ENCODE results near the gene BMP10. TPM values are rescaled to one million over a fixed set of nuclear protein-coding genes. Genes with fewer than 3 reads are reported as not detected.

BMP10 gene, protein sequence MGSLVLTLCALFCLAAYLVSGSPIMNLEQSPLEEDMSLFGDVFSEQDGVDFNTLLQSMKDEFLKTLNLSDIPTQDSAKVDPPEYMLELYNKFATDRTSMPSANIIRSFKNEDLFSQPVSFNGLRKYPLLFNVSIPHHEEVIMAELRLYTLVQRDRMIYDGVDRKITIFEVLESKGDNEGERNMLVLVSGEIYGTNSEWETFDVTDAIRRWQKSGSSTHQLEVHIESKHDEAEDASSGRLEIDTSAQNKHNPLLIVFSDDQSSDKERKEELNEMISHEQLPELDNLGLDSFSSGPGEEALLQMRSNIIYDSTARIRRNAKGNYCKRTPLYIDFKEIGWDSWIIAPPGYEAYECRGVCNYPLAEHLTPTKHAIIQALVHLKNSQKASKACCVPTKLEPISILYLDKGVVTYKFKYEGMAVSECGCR
- not detected for total RNA-seq
- not detected for polyA plus RNA-seq
- long read RNA-seq, donor 1: 0 reads
- long read RNA-seq, donor 2: 0 reads
- long read RNA-seq, donor 3: 0 reads

DNA sequence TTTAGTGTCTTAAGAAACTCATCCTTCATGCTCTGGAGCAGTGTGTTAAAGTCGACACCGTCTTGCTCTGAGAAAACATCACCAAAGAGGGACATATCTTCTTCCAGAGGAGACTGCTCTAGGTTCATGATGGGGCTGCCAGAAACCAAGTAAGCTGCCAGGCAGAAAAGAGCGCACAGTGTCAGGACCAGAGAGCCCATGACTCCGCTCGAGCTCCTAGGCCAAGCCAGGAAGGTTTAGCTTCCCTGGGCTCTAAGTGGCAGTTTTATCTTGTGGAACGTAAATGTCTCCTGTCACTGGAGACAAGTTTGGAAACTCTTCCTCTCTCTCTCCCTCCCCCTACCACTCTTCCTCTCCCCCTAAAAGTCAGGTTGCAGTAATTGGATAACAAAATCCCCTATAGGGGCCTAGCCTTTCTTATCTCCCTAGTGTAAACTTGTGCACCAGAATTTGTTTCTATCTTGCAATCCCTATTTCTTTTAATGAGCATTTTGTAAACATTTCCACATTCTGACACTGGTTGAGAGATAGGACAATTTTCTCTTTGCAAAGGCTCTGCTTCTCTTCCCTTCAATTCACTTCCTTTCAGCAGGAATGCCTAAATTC is at the start of gene BMP10:
Gene BMP10, minus strand, starts transcription at position 239 of the 606 bp plus-strand sequence. Its CDS starts 39 bp downstream, at position 200.
- TF ChIP-seq POLR2A (IDR thresholded peaks at IDR 0.05): no peak
- TF ChIP-seq, protein P1, sequence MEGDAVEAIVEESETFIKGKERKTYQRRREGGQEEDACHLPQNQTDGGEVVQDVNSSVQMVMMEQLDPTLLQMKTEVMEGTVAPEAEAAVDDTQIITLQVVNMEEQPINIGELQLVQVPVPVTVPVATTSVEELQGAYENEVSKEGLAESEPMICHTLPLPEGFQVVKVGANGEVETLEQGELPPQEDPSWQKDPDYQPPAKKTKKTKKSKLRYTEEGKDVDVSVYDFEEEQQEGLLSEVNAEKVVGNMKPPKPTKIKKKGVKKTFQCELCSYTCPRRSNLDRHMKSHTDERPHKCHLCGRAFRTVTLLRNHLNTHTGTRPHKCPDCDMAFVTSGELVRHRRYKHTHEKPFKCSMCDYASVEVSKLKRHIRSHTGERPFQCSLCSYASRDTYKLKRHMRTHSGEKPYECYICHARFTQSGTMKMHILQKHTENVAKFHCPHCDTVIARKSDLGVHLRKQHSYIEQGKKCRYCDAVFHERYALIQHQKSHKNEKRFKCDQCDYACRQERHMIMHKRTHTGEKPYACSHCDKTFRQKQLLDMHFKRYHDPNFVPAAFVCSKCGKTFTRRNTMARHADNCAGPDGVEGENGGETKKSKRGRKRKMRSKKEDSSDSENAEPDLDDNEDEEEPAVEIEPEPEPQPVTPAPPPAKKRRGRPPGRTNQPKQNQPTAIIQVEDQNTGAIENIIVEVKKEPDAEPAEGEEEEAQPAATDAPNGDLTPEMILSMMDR (IDR thresholded peaks at IDR 0.05): no peak
- TF ChIP-seq EP300 (IDR thresholded peaks at IDR 0.05): no peak
- WGBS, 3 donors: 84 to 88% (median 85%) methylated on average over 6 of the region's 6 CpGs
- H3K27me3 ChIP-seq: no peaks in the 10 kb centered on the region
- no peaks in the 10 kb centered on the region for H3K4me1 ChIP-seq (ENCODE audit: insufficient read depth)
- H3K36me3 ChIP-seq: no peaks in the 10 kb centered on the region
- no peak for DNase-seq
- intact Hi-C loops (cut with DNase I): no loop called here
- H3K4me3 ChIP-seq: no peak within 1 kb of the TSS
- H3K9me3 ChIP-seq: no peaks in the 10 kb centered on the region
- H3K27ac ChIP-seq: no peak within 1 kb of the TSS

DNA sequence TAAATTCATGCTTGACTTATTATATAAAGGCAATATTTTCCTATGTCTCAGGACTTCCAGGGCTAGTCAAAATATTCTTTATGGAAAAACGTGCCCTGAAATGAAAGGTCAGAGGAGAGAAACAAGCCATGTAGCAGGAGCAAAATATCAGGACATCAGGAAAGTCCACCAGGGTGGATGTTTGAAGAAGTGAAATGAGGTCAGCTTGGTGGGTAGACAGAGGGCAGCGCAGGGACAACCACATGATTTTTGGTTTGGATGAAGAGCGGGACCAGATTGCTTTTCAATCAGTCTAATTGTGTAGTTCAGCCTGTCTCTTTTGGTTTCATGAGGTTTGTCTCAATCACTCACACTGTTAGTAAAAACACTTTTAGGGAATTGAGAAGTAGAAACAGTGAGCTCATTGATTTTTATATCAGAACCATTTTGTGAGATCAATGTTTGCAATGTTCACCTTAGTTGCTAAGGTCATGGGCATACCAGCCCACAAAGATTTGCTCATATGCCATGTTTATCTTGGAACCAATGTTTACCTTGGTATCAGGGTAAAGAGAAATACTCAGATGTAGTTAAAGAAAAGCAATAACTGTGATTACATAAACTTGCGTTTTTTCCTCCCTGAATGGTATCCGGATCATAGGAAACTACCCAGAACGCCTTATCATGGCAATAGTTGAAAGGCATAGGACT is 49.4 kb upstream of the BMP10 start:
- intact Hi-C loops (cut with DNase I): loop anchor here in 3 of 4 donors (5.0 to 10.0 kb wide), 3 partner anchors 213 to 456 kb away; partner anchors contain the start of genes APLF (in 2 of the 3) and FBXO48 (in 2 of the 3)
- WGBS, 3 donors: 72 to 90% (median 84%) methylated on average over 6 of the region's 6 CpGs
- TF ChIP-seq, protein P1 (IDR thresholded peaks at IDR 0.05): no peak
- TF ChIP-seq POLR2A (IDR thresholded peaks at IDR 0.05) (no peak), EP300 (IDR thresholded peaks at IDR 0.05) (no peak)
- H3K27me3 ChIP-seq: no peaks in the 10 kb centered on the region
- no peaks in the 10 kb centered on the region for H3K4me1 ChIP-seq (ENCODE audit: insufficient read depth)
- H3K27ac ChIP-seq: no peak overlapping the region
- H3K36me3 ChIP-seq: no peaks in the 10 kb centered on the region
- no peak for DNase-seq
- no peaks in the 10 kb centered on the region for H3K9me3 ChIP-seq
- H3K4me3 ChIP-seq: no peak overlapping the region

DNA sequence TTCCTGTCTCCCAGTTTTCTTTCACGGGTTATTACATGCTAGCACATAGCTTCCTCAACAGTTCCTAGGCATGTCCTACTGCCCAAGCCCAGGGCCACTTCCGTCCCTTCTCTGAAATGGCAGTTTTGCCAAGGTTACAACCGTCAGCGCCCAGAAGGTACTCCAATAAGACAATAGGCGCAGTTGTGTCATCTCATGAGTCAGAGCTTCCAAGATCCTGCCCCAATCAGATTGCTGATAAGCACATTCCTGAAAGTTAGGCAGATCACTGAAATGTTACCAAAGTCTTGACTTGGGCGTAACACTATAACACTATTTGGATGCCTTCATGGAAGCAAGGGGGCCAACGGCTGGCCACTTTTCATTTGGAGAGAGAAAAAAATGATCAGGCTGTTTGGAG is 47.3 kb upstream of the BMP10 start:
- Histone ChIP-seq H3K27me3 (no peaks in the 10 kb centered on the region), H3K4me3 (no peak overlapping the region), H3K36me3 (no peaks in the 10 kb centered on the region), H3K27ac (no peak overlapping the region), H3K9me3 (no peaks in the 10 kb centered on the region), H3K4me1 (ENCODE audit: insufficient read depth) (no peaks in the 10 kb centered on the region)
- TF ChIP-seq POLR2A (IDR thresholded peaks at IDR 0.05) (no peak), EP300 (IDR thresholded peaks at IDR 0.05) (no peak)
- TF ChIP-seq, protein P1 (IDR thresholded peaks at IDR 0.05): no peak
- DNase-seq: no peak
- 92% methylated on average over 7 of the region's 7 CpGs for WGBS, 3 donors
- intact Hi-C loops (cut with DNase I): loop anchor here in 2 of 4 donors (10.0 kb wide), 2 partner anchors 174 to 434 kb away; no protein-coding TSS in a partner anchor

DNA sequence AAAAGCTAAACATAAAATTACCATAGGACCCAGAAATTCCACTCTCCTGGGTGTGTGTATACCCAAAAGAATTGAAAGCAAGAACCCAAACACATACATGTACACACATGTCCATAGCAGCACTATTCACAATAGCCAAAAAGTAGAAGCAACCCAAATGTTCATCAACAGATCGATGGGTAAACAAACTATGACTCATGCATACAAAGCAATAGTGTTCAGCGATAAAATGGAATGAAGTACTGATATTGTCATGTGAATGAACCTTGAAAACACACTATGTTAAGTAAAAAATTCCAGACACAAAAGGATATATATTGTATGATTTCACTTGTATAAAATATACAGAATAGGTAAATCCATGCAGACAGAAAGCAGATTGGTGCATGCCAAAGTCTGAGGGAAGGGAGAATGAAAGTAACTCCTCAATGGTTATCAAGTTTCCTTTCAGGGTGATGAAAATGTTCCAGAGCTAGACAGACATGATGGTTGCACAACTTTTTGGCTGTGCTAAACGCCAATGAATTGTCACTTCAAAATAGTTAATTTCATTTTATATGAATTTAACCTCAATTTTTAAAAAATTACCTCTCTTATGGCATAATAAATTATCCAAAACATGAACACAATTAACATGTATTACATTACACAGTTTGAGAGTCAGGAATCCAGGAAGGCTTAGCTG is 46.0 kb upstream of the BMP10 start:
- H3K4me1 ChIP-seq (ENCODE audit: insufficient read depth): no peaks in the 10 kb centered on the region
- H3K27ac ChIP-seq: no peak overlapping the region
- intact Hi-C loops (cut with DNase I): loop anchor here in 2 of 4 donors (10.0 kb wide), 2 partner anchors 172 to 432 kb away; no protein-coding TSS in a partner anchor
- WGBS, 3 donors: 66 to 70% (median 67%) methylated on average over 3 of the region's 3 CpGs
- H3K9me3 ChIP-seq: no peaks in the 10 kb centered on the region
- no peak for DNase-seq
- H3K36me3 ChIP-seq: no peaks in the 10 kb centered on the region
- TF ChIP-seq EP300 (IDR thresholded peaks at IDR 0.05) (no peak), POLR2A (IDR thresholded peaks at IDR 0.05) (no peak)
- TF ChIP-seq, protein P1 (IDR thresholded peaks at IDR 0.05): no peak
- H3K4me3 ChIP-seq: no peak overlapping the region
- H3K27me3 ChIP-seq: no peaks in the 10 kb centered on the region

Data from ovary (tissue), 10 donors.